Measurements from ENCODE around the gene AEBP1.
A peak's percentile ranks its signal among the peaks of the same experiment; 100 is the strongest.

The AEBP1 gene

GRCh38 chr7:44067064-44067951, 36.8 kb upstream of the AEBP1 start:
- no peak for DNase-seq

- DNase-seq: no peak
Observed at GRCh38 chr7:44068054-44068453, 36.1 kb upstream of the AEBP1 start.

DNA sequence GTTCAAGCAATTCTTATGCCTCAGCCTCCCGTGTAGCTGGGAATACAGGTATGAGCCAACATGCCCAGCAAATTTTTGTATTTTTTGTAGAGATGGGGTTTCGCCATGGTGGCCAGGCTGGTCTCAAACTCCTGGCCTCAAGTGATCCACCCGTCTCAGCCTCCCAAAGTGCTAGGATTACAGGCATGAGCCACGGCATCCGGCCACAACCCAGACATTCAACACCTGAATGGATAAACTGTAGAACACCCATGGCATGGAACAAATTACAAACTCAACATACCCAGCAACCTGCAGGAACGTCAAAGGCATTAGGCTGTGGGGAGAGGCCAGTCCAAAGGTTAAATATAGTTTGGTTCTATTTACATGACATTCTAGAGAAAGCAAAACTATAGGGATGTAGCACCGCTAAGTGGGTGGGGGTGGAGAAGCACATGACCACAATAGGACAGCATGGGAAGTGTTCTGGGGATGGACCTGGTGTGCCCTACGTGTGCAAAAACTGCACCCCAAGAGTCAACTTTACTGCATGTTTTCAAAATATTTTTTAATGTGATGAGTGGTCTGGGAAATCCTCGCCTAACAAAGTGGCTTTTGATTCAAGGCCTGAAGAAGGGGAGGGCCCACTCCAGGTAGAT, 32.3 kb upstream of the AEBP1 start:
- no peak for DNase-seq

DNA sequence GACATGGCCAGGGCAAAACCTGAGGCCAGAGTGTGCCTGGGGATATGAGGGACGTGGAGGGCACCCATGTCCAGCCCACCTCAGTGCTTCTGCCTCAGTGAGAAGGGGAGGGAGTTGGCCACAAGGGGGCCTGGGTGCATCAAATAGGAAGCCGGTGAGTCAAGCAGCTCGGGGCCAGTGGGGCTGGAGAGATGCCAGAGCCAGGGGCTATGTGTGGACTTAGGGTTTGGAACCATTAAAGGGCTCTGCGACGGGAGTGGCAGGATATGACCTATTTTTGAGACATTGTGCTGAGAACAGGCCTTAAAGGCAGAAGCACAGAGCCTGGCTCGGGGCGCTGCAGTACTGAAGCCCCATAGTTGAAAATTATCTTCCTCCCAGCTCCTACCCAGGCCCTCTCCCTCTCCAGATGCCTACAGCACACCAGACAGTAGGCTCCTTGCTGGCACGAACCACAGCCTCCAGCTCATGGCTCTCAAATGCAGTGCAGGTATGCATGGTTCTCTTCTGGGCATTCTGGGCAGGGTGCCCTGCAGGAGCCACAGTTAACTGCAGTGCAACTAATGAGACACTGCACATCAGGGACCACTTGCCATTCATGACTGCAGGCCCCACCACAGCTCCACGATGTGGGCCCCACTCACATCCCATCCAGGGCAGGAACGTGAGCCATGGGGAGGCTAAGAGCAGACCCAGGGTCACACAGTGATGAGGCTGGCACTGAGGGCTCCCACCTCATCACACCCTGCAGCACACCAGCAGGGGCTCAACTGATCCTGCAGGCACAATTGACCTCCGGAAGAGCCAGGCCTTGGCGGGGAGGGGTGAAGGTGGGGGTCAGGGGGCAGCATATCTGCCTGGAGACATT, 31.5 kb upstream of the AEBP1 start:
- DNase-seq: peak in 1 of 2 experiments; percentile 27

GRCh38 chr7:44073664-44074348, 30.3 kb upstream of the AEBP1 start:
- DNase-seq: no peak

GRCh38 chr7:44074349-44074695, 29.8 kb upstream of the AEBP1 start:
- no peak for DNase-seq

DNA sequence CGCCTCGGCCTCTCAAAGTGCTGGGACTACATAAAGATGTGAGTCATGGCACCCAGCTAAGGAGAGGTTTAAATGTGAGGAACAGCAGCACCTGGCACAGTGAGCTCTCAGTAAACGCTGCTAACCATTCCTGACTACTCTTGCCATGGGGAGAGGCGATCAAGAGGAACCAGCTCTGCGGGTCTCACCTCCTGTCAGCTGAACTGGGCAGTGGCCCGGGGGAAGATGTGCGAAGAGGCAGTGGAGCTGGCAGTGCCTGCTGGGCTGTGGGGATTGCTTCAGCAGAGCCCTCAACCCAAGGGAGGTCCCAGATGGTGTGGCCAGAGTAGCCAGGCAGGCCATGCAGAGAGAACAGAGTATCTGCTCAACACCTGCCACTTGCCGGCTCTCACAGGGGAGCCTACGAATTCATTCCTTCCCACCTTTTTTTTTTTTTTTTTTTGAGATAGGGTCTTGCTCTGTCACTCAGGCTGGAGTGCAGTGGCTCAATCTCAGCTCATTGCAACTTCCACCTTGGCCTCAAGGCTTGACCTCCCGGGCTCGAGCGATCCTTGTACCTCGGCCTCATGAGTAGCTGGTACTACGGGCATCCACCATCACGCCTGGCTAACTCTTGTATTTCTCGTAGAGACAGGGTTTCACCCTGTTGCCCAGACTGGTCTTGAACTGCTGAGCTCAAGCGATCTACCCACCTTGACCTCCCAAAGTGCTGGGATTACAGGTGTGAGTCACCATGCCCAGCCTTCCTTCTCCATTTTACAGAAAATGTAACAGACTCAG, 28.7 kb upstream of the AEBP1 start:
- no peak for DNase-seq

- DNase-seq: no peak
Observed at GRCh38 chr7:44076101-44076895, 27.8 kb upstream of the AEBP1 start.

DNA sequence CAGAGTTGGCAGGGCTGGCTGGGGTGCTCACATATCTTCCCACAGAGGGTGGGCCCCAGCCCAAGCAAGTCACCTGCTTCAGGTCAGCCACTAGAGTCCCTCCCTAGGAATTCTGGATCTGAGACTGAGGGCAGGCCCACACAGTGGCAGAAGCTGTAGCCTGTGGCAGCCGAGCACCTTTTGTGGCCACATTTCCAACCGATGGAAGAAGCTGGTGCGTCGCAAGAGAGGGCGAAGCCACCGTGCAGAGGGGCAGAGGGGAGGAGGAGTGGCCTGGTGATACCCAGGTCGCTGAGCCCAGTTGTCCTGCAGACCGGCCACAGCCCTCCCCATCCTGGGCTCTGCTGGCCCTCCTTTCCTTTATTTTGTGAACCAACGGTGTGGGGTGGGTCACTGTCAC, 27.1 kb upstream of the AEBP1 start:
- no peak for DNase-seq

DNA sequence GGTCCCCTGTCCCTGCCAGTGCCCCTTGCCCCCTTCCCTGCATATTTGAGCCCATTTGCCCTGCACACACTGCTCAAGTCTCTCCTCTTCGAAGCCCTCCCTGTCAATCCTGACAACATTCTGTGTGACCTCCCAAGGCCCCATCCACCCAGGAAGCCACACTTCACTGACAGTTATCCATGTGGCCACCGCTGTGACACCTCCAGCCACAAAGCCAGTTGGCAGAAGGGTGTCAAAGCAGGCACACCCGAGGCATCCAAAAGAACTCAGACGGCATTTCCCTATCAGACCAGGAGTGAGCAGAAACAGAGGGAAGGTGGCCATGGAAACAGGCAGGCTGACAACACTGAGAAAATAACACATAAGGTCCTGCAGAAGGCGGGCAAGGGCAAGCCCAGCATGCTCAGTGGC, 26.5 kb upstream of the AEBP1 start:
- no peak for DNase-seq

DNA sequence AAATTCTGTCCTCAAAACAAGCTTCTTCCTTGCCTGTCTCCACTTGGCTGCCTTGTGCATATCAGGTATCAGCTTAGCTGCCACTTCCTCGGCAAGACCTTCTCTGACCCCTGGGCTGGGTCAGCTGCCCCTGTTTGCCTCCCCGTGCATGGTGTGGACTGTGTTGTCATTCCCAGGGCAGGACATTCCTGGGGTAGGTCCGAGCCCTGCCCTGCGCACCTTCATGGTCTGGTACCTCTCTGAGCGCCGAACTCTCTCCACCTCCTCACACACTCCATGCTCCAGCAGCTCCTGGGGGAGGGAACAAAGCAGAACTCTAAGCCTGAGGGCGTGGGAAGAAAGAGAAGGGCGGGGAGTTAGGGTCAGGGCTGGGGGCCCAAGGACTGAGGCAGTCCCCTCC, 25.6 kb upstream of the AEBP1 start:
- DNase-seq: no peak

- DNase-seq: no peak
Observed at GRCh38 chr7:44079331-44080021, 24.7 kb upstream of the AEBP1 start.

- DNase-seq: no peak
Observed at GRCh38 chr7:44080118-44080517, 24.0 kb upstream of the AEBP1 start.

DNA sequence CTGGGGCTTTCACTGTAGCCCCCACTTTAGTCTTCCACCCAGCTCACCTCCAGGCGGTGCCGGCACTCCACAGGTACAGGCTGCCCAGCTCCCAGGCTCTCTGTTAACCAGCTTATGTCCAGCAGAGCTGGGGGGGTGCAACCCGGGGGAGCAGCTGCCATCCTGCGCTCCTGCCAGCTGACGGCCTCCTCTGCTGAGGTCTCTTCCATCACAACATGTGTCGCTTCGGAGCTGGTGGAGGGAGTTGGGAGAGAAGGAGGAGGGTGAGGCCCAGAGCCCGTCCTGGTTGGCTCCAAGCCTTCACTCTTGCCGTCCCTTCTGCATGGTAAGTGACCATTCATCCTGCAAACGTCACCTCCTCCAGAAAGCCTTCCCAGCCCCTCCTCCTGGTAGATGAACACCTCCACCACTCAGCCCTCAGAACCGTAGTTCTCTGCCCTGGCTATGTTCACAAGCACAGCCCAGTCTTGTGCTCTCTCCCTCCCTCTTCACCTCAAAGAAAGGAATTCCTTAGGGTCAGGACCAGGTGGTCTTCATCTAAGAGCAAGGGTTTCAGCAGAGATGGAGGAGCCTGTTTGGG, 23.4 kb upstream of the AEBP1 start:
- DNase-seq: no peak

DNA sequence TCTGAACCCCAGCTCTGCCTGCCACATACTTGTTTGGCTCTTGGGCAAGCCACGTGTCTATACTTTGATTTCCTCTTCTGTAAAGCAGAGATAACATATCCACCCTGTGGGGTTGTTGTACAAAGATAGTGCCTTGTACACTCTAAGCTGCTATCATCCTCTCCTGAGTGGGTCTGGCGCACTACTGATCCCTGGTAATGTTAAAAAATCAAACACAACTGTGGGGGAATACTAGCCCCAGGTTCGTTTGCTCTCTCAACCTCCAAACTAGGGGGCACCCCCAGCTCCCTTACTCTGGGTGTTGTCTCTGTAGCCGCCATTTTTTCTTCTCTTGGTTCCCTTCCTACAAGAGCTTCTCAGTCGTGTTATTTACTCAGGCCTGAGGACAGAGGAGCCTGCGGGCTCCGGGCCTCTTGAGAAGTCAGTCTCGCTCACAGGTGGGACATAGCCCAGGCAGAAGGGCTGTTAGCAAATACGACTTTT, 22.8 kb upstream of the AEBP1 start:
- no peak for DNase-seq

DNA sequence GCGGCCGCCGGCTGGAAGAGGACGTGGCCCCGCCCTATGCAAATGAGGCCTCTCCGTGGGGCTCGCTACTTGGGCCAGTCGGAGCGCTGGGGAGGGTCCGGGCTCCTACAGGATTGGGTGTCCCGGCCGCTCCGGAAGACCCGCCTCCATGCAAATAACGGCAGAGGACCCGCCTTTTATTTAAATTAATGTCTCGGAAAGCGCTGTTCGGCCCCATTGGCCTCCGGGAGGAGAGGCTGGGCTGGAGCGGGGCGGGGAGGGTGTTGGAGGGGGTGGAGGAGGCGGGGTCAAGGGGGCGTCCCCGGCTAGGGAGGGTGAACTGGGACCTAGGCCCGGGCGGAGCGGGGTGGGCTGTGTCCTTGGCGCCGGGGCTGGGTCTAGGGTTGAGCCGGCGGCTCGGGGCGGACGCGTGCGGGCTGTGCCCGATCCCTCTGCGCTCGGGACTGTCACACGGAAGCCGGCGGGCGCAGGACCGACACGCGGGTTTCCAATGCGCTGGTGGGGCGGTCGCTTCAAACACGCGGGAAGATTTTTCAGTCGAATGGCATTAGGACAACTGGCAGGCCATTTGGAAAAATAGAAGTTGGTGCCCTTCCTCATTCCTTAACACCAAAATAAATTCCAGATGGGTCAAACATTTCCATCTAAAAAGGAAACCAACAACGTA, 21.5 kb upstream of the AEBP1 start:
- peak; percentile 97 for DNase-seq

DNA sequence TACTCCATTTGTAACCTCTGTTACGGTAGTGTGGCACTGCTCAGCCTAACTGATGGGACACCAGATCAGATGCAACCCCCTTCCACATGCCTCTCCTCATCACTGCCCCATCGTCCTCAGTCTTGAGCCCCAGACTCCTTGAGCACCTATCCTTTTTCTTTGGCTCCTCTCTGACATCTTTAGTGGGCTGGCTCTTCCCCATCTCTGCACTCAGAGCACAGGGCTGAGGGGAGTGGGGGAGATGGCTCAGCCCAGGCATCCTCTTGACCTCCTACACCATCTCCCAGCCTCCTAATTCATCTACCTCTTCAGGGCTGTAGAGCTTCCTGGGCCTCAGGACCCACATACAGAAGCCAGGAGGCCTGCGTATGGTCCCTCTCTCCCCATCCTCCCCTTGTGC, 20.3 kb upstream of the AEBP1 start:
- no peak for DNase-seq

GRCh38 chr7:44084701-44085100, 19.4 kb upstream of the AEBP1 start:
- no peak for DNase-seq

- DNase-seq: no peak
Observed at GRCh38 chr7:44085546-44085945, 18.6 kb upstream of the AEBP1 start.

- DNase-seq: no peak
Observed at GRCh38 chr7:44086627-44087026, 17.5 kb upstream of the AEBP1 start.

Data from NCI-H1930 (cell line).